Measurements from ENCODE around the gene AXIN2.
"Not testable (repeated sequence)": the region's sequence is repeated elsewhere in the genome, so short reads cannot be mapped to it uniquely, and the experiment has no call there.

AXIN2 gene

GRCh38 chr17:65484405-65484804 is 77.0 kb downstream of the AXIN2 start:
- not testable (repeated sequence) for DNase-seq (ENCODE audit: low read depth in 2 of 2)

- DNase-seq (ENCODE audit: low read depth in 2 of 2) = no peak
Observed at GRCh38 chr17:65483438-65483837, 78.0 kb downstream of the AXIN2 start.

GRCh38 chr17:65482201-65482600 is 79.2 kb downstream of the AXIN2 start:
- DNase-seq (ENCODE audit: low read depth in 2 of 2) = no peak

- no peak for DNase-seq (ENCODE audit: low read depth in 2 of 2)
Observed at GRCh38 chr17:65479282-65479681, 82.2 kb downstream of the AXIN2 start.

Data from stimulated activated CD8-positive, alpha-beta memory T cell treated with anti-CD3 and anti-CD28 coated beads, Interleukin-7, amount 100 ng/mL, for 4 hours (primary cell).